Measurements from ENCODE around the gene ETFA. TPM values are rescaled to one million over a fixed set of nuclear protein-coding genes. Genes with fewer than 3 reads are reported as not detected.

The ETFA gene
- total and polyA plus RNA-seq, 10 of the 15 experiments (the other 5 are each of a cell fraction or from before 2014, with no cell fraction given), result 114 to 331 (median 152) TPM

- in situ Hi-C loops (cut with MboI), result no loop called here
These were observed 29.6 kb upstream of the ETFA start for GRCh38 chr15:76340803-76341365.

More at GRCh38 chr15:76340803-76341365, 29.6 kb upstream of the ETFA start:
- Histone ChIP-seq H3K27ac (ENCODE audit: control insufficient read depth, insufficient read depth) (no peak overlapping the region), H2AFZ (ENCODE audit: control insufficient read depth, low read depth, low read length) (peak overlapping the region; percentile 73), H3K4me3 (peak overlapping the region; percentile 73), H3K9me3 (replicated peaks; ENCODE audit: control insufficient read depth, insufficient read depth, low read length) (no peaks in the 10 kb centered on the region; the same call in 1 of the 3 replicates), H3K4me1 (ENCODE audit: control insufficient read depth, insufficient read depth, low read length) (peaks cover 29% of the 10 kb centered on the region), H3K9ac (ENCODE audit: control insufficient read depth, insufficient read depth, low read length) (peak overlapping the region; percentile 29; the same call in 1 of the 2 replicates), H3K79me2 (ENCODE audit: control insufficient read depth, insufficient read depth, low read length) (no peaks in the 10 kb centered on the region; the same call in 1 of the 2 replicates), H4K20me1 (ENCODE audit: control insufficient read depth, insufficient read depth) (no peaks in the 10 kb centered on the region), H3K4me2 (ENCODE audit: control insufficient read depth, insufficient read depth) (peak overlapping the region; percentile 96), H3K36me3 (ENCODE audit: control insufficient read depth in 2 of 2, insufficient read depth in 2 of 2, low read length in 1 of 2) (no peaks in the 10 kb centered on the region), H3K27me3 (replicated peaks in 1 of 2; ENCODE audit: control insufficient read depth in 2 of 2, insufficient read depth in 2 of 2, low read length in 1 of 2) (peaks cover 28 to 30% of the 10 kb centered on the region in 2 experiments)
- WGBS (ENCODE audit: insufficient coverage, insufficient replicate concordance, low lambda C conversion rate, missing lambda C conversion rate), result 11% methylated on average over 30 of the region's 35 CpGs
- BruUV-seq (replicated peaks), result no TSS peak
- intact Hi-C loops (cut with micrococcal nuclease; ENCODE audit: unreplicated experiment), result no loop called here
- CTCF ChIA-PET, result no interaction called here
- POLR2A ChIA-PET, result no interaction called here
- SMC1A ChIA-PET (ENCODE audit: uncharacterized antibody, unreplicated experiment), result no interaction called here
- TF ChIP-seq JUND (IDR thresholded peaks at IDR 0.05; ENCODE audit: low read depth, low read length), result no peak
- TF ChIP-seq MAX (IDR thresholded peaks at IDR 0.05; ENCODE audit: low read depth, low read length), result no peak
- no peak for TF ChIP-seq NR2C1 (IDR thresholded peaks at IDR 0.05)
- TF ChIP-seq YY1 (IDR thresholded peaks at IDR 0.05; ENCODE audit: low read depth, low read length), result peak; percentile 85
- TF ChIP-seq RAD21 (IDR thresholded peaks at IDR 0.05; ENCODE audit: insufficient read depth, low read depth, low read length), result peak; percentile 17; the same call in 1 of the 2 replicates
- no peak for TF ChIP-seq TCF3 (IDR thresholded peaks at IDR 0.05; ENCODE audit: borderline replicate concordance, insufficient read depth, low read depth, low read length)
- TF ChIP-seq NFIC (IDR thresholded peaks at IDR 0.05; ENCODE audit: low read depth, low read length), result no peak
- TF ChIP-seq JUNB (IDR thresholded peaks at IDR 0.05), result no peak
- 0 out of 2 replicates have a peak, but pooled peaks have one; percentile 73 for TF ChIP-seq EZH2 (IDR thresholded peaks at IDR 0.05; ENCODE audit: borderline replicate concordance, control insufficient read depth, low read depth, low read length)
- TF ChIP-seq MXI1 (IDR thresholded peaks at IDR 0.05; ENCODE audit: low read depth, low read length), result no peak
- TF ChIP-seq, protein P1, sequence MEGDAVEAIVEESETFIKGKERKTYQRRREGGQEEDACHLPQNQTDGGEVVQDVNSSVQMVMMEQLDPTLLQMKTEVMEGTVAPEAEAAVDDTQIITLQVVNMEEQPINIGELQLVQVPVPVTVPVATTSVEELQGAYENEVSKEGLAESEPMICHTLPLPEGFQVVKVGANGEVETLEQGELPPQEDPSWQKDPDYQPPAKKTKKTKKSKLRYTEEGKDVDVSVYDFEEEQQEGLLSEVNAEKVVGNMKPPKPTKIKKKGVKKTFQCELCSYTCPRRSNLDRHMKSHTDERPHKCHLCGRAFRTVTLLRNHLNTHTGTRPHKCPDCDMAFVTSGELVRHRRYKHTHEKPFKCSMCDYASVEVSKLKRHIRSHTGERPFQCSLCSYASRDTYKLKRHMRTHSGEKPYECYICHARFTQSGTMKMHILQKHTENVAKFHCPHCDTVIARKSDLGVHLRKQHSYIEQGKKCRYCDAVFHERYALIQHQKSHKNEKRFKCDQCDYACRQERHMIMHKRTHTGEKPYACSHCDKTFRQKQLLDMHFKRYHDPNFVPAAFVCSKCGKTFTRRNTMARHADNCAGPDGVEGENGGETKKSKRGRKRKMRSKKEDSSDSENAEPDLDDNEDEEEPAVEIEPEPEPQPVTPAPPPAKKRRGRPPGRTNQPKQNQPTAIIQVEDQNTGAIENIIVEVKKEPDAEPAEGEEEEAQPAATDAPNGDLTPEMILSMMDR (IDR thresholded peaks at IDR 0.05 in 2 of 3, conservative IDR thresholded peaks at IDR 0.05 in 1 of 3; ENCODE audit: control insufficient read depth in 2 of 3, extremely low read depth in 1 of 3, insufficient read depth in 1 of 3, low read depth in 3 of 3, low read length in 3 of 3), result peak; percentile 11 to 39 (median 34); a peak in 2 of 6 replicates
- DNase-seq (ENCODE audit: low read depth, low spot score), result no peak
- no peak for FAIRE-seq
- RAD21 ChIA-PET (ENCODE audit: unreplicated experiment), result no interaction called here
- peak; percentile 65 for ATAC-seq

Measured in GM12878 (cell line).